H9 (cell line): ENCODE measurements around the gene NEK6. TPM values are rescaled to one million over a fixed set of nuclear protein-coding genes. Genes with fewer than 3 reads are reported as not detected.
A peak's percentile ranks its signal among the peaks of the same experiment; 100 is the strongest.

ENCODE experiments used
- DNase-seq: peaks from one replicate; pipeline ENCODE4 v3.0.0-alpha.2; 2017
- H2AFZ ChIP-seq: one replicate; pipeline ENCODE4 v1.6.1; 2013; ENCODE audit warnings: mild to moderate bottlenecking, low read length, control low read depth, moderate library complexity
- H2AK5ac ChIP-seq: 2 replicates; pipeline ENCODE4 v1.6.1; 2013; ENCODE audit warnings: low read length, control low read depth, mixed read lengths; ENCODE audit not compliant: insufficient read length
- H2BK120ac ChIP-seq: one replicate; pipeline ENCODE4 v1.6.1; 2013; ENCODE audit warnings: low read depth, mild to moderate bottlenecking, low read length, control low read depth, inconsistent platforms; ENCODE audit not compliant: poor library complexity, severe bottlenecking
- H2BK12ac ChIP-seq: 2 replicates; pipeline ENCODE4 v1.6.1; 2013; ENCODE audit warnings: low read length, control low read depth, mixed read lengths, low read depth; ENCODE audit not compliant: insufficient read length
- H2BK15ac ChIP-seq: 2 replicates; pipeline ENCODE4 v1.6.1; 2013; ENCODE audit warnings: low read depth, low read length, control low read depth
- H2BK20ac ChIP-seq: one replicate; pipeline ENCODE4 v1.6.1; 2013; ENCODE audit warnings: low read depth, mild to moderate bottlenecking, low read length, control low read depth, inconsistent platforms; ENCODE audit not compliant: poor library complexity, severe bottlenecking
- H2BK5ac ChIP-seq: 2 replicates; pipeline ENCODE4 v1.6.1; 2013; ENCODE audit warnings: low read length, control low read depth, mixed read lengths; ENCODE audit not compliant: insufficient read length
- H3K14ac ChIP-seq: 2 replicates; pipeline ENCODE4 v1.6.1; 2013; ENCODE audit warnings: low read length, control low read depth; ENCODE audit not compliant: insufficient read depth
- H3K18ac ChIP-seq: 2 replicates; pipeline ENCODE4 v1.6.1; 2013; ENCODE audit warnings: low read depth, mild to moderate bottlenecking, mixed read lengths, low read length, control low read depth; ENCODE audit not compliant: insufficient read length
- H3K23ac ChIP-seq: 2 replicates; pipeline ENCODE4 v1.6.1; 2013; ENCODE audit warnings: low read length, control low read depth, mixed read lengths, low read depth; ENCODE audit not compliant: insufficient read length
- H3K23me2 ChIP-seq: 2 replicates; pipeline ENCODE4 v1.6.1; 2013; ENCODE audit warnings: low read depth, mild to moderate bottlenecking, mixed read lengths, low read length, control low read depth; ENCODE audit not compliant: insufficient read length, poor library complexity, severe bottlenecking
- H3K27ac ChIP-seq: 2 replicates; pipeline ENCODE4 v1.5.1; 2013; ENCODE audit warnings: low read length, control low read depth, mixed read lengths, low read depth; ENCODE audit not compliant: insufficient read length
- H3K27me3 ChIP-seq: 2 replicates; pipeline ENCODE4 v1.6.1; 2013; ENCODE audit warnings: low read length, control low read depth, inconsistent platforms; ENCODE audit not compliant: insufficient read depth
- H3K4ac ChIP-seq: 2 replicates; pipeline ENCODE4 v1.6.1; 2013; ENCODE audit warnings: low read depth, mild to moderate bottlenecking, control low read depth, inconsistent platforms, low read length, moderate library complexity
- H3K4me1 ChIP-seq: 2 replicates; pipeline ENCODE4 v1.6.1; 2013; ENCODE audit warnings: low read length, control low read depth, inconsistent platforms; ENCODE audit not compliant: insufficient read depth
- H3K4me2 ChIP-seq: 2 replicates; pipeline ENCODE4 v1.6.1; 2013; ENCODE audit warnings: low read length, control low read depth, mixed read lengths; ENCODE audit not compliant: insufficient read length, insufficient read depth
- H3K56ac ChIP-seq: 2 replicates; pipeline ENCODE4 v1.6.1; 2013; ENCODE audit warnings: low read depth, mild to moderate bottlenecking, mixed read lengths, low read length, control low read depth; ENCODE audit not compliant: insufficient read length
- H3K79me1 ChIP-seq: 2 replicates; pipeline ENCODE4 v1.6.1; 2013; ENCODE audit warnings: low read depth, mild to moderate bottlenecking, moderate library complexity, low read length, control low read depth, inconsistent platforms; ENCODE audit not compliant: insufficient read depth, poor library complexity, severe bottlenecking
- H3K79me2 ChIP-seq: 2 replicates; pipeline ENCODE4 v1.6.1; 2013; ENCODE audit warnings: low read length, control low read depth, inconsistent platforms; ENCODE audit not compliant: insufficient read depth
- H3K9ac ChIP-seq: 2 replicates; pipeline ENCODE4 v1.6.1; 2013; ENCODE audit warnings: low read length, control low read depth, mixed read lengths; ENCODE audit not compliant: insufficient read length; ENCODE audit errors: extremely low read depth
- H3K9me3 ChIP-seq: one replicate; pipeline ENCODE4 v1.6.1; 2013; ENCODE audit warnings: low read depth, low read length, inconsistent platforms; ENCODE audit not compliant: control insufficient read depth
- H3T11ph ChIP-seq: one replicate; pipeline ENCODE4 v1.6.1; 2013; ENCODE audit warnings: mild to moderate bottlenecking, low read length, control low read depth, inconsistent platforms
- H4K20me1 ChIP-seq: one replicate; pipeline ENCODE4 v1.6.1; 2013; ENCODE audit not compliant: control insufficient read depth, insufficient read length, insufficient read depth
- H4K5ac ChIP-seq: 2 replicates; pipeline ENCODE4 v1.6.1; 2013; ENCODE audit warnings: low read depth, mild to moderate bottlenecking, mixed read lengths, low read length, control low read depth; ENCODE audit not compliant: insufficient read length
- H4K8ac ChIP-seq: replicated peaks from 2 replicates; pipeline ENCODE4 v1.6.1; 2013; ENCODE audit warnings: low read length, control low read depth, mixed read lengths, low read depth; ENCODE audit not compliant: insufficient read length
- H4K91ac ChIP-seq: 2 replicates; pipeline ENCODE4 v1.6.1; 2013; ENCODE audit warnings: low read depth, mild to moderate bottlenecking, moderate library complexity, mixed read lengths, low read length, control low read depth; ENCODE audit not compliant: insufficient read length
- H3K27ac Mint-ChIP-seq, 3 experiments: 2 replicates in 2 of 3; 3 replicates in 1 of 3; pipeline ENCODE4 v1.8.0; 2020 to 2021; ENCODE audit warnings: mixed read lengths in 3 of 3, mild to moderate bottlenecking in 1 of 3, moderate library complexity in 1 of 3
- H3K27me3 Mint-ChIP-seq: 2 replicates; pipeline ENCODE4 v1.8.0; 2021; ENCODE audit warnings: low read depth, mild to moderate bottlenecking, moderate library complexity, mixed read lengths
- H3K36me3 Mint-ChIP-seq, 3 experiments: 2 replicates in 2 of 3; 3 replicates in 1 of 3; pipeline ENCODE4 v1.8.0; 2020 to 2021; ENCODE audit warnings: low read depth in 3 of 3, mixed read lengths in 3 of 3; ENCODE audit not compliant: insufficient read depth in 1 of 3
- H3K4me1 Mint-ChIP-seq, 2 experiments: 2 replicates each; pipeline ENCODE4 v1.8.0; 2020; ENCODE audit warnings: mixed read lengths in 2 of 2
- H3K4me3 Mint-ChIP-seq, 2 experiments: 2 replicates in 1 of 2; 3 replicates in 1 of 2; pipeline ENCODE4 v1.8.0; 2020 to 2021; ENCODE audit warnings: mild to moderate bottlenecking in 2 of 2, mixed read lengths in 2 of 2, moderate library complexity in 1 of 2
- H3K9me3 Mint-ChIP-seq, 2 experiments: 2 replicates in 1 of 2; 3 replicates in 1 of 2; pipeline ENCODE4 v1.8.0; 2020; ENCODE audit warnings: mild to moderate bottlenecking in 2 of 2, mixed read lengths in 2 of 2, moderate library complexity in 1 of 2
- CTCF ChIP-seq: fragments of 200-600 bp; sonication (generic); conservative IDR thresholded peaks from 3 replicates; pipeline ENCODE4 v1.8.0; 2021; ENCODE audit warnings: antibody characterized with exemption, mild to moderate bottlenecking
- WGBS: extraction: QIAGEN DNeasy Blood & Tissue Kit; methylation state at CpG from one replicate; pipeline ENCODE4 v1.1.7; 2013; ENCODE audit warnings: missing lambda C conversion rate, low lambda C conversion rate, mixed read lengths; ENCODE audit not compliant: insufficient read length; ENCODE audit errors: extremely low coverage; 5-methylcytosine and 5-hydroxymethylcytosine counted together
- total RNA-seq: library from RNA; stranded (reverse); gene quantifications from 2 replicates; pipeline ENCODE4 v1.2.1, GENCODE V29; 2021

NEK6 gene
- total RNA-seq, 1 experiment from 2014 or later: 14.3 TPM

- H3K27ac ChIP-seq: no peak overlapping the region
- H3K18ac ChIP-seq: no peak overlapping the region
- no peak overlapping the region for H2BK12ac ChIP-seq
- no peak overlapping the region for H3K23ac ChIP-seq
- H4K8ac ChIP-seq: no peak overlapping the region
- no peak overlapping the region for H2BK15ac ChIP-seq
- no peak overlapping the region for H3K9ac ChIP-seq
- Mint-ChIP-seq H3K27ac (peak overlapping the region in 1 of 3 experiments; percentile 64; a peak in 1 of 7 replicates), H3K9me3 (no peaks in the 10 kb centered on the region), H3K36me3 (peaks cover 22 to 53% (median 47%) of the 10 kb centered on the region in 3 experiments; a peak in 6 of 7 replicates), H3K27me3 (no peaks in the 10 kb centered on the region), H3K4me1 (peaks cover 5 to 19% of the 10 kb centered on the region in 2 experiments; a peak in 3 of 4 replicates), H3K4me3 (no peak overlapping the region; a peak in 1 of 5 replicates)
- TF ChIP-seq CTCF: no peak
- no peak overlapping the region for H2BK120ac ChIP-seq
- no peak overlapping the region for H2AFZ ChIP-seq
- no peak overlapping the region for H3K4me2 ChIP-seq
- DNase-seq: no peak
- no CpG with 5 or more reads among the region's 17 CpGs for WGBS
- no peaks in the 10 kb centered on the region for H4K20me1 ChIP-seq
- no peak overlapping the region for H2AK5ac ChIP-seq
- no peak overlapping the region for H4K91ac ChIP-seq
- H2BK20ac ChIP-seq: no peak overlapping the region
- H3K9me3 ChIP-seq: no peaks in the 10 kb centered on the region
- no peak overlapping the region for H3K56ac ChIP-seq
- 0 out of 2 replicates have a peak, but pooled peaks cover 3% of the 10 kb centered on the region for H3K4me1 ChIP-seq
- no peak overlapping the region for H4K5ac ChIP-seq
- H3T11ph ChIP-seq: no peak overlapping the region
- H3K14ac ChIP-seq: no peak overlapping the region
- H3K79me1 ChIP-seq: peaks cover 3% of the 10 kb centered on the region
- H2BK5ac ChIP-seq: no peak overlapping the region
- no peaks in the 10 kb centered on the region for H3K23me2 ChIP-seq
- H3K4ac ChIP-seq: no peak overlapping the region
- H3K79me2 ChIP-seq: peaks cover 2% of the 10 kb centered on the region; the same call in 1 of the 2 replicates
- no peaks in the 10 kb centered on the region for H3K27me3 ChIP-seq
Observed at GRCh38 chr9:124354346-124355038, 96.7 kb downstream of the NEK6 start.
